GM10266 (cell line): ENCODE results near the gene CHRNA10.

Source experiments
- DNase-seq: peaks from one replicate; pipeline ENCODE4 v3.0.0; 2012; ENCODE audit errors: extremely low spot score
- TF ChIP-seq, protein P1 (sequence below): IDR thresholded peaks from 2 replicates; pipeline ENCODE4 v1.5.1; 2012; ENCODE audit warnings: mild to moderate bottlenecking, low read depth; ENCODE audit not compliant: control insufficient read depth, insufficient read depth; ENCODE audit errors: missing control alignments

The CHRNA10 gene

DNA sequence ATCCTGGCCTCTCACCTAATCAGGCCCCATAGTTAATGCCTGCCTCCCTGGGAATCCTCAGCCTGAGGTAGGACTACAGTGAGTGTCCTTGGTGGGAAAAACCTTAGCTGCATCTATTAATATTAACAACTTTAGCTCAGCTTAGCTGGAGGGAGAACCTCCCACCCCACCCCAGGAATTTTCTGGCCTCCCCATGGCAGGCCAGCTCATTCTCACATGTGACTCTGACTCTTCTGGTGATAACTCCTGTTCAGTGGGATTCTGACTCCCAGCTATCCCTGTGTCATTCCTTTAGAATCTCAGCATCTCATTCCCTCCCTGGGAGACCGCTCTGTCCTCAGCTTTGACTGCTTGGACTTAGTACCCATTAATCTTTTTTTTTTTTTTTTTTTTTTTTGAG lies 43.9 kb downstream of the CHRNA10 start:
- TF ChIP-seq, protein P1, sequence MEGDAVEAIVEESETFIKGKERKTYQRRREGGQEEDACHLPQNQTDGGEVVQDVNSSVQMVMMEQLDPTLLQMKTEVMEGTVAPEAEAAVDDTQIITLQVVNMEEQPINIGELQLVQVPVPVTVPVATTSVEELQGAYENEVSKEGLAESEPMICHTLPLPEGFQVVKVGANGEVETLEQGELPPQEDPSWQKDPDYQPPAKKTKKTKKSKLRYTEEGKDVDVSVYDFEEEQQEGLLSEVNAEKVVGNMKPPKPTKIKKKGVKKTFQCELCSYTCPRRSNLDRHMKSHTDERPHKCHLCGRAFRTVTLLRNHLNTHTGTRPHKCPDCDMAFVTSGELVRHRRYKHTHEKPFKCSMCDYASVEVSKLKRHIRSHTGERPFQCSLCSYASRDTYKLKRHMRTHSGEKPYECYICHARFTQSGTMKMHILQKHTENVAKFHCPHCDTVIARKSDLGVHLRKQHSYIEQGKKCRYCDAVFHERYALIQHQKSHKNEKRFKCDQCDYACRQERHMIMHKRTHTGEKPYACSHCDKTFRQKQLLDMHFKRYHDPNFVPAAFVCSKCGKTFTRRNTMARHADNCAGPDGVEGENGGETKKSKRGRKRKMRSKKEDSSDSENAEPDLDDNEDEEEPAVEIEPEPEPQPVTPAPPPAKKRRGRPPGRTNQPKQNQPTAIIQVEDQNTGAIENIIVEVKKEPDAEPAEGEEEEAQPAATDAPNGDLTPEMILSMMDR = no peak
- no peak for DNase-seq

DNA sequence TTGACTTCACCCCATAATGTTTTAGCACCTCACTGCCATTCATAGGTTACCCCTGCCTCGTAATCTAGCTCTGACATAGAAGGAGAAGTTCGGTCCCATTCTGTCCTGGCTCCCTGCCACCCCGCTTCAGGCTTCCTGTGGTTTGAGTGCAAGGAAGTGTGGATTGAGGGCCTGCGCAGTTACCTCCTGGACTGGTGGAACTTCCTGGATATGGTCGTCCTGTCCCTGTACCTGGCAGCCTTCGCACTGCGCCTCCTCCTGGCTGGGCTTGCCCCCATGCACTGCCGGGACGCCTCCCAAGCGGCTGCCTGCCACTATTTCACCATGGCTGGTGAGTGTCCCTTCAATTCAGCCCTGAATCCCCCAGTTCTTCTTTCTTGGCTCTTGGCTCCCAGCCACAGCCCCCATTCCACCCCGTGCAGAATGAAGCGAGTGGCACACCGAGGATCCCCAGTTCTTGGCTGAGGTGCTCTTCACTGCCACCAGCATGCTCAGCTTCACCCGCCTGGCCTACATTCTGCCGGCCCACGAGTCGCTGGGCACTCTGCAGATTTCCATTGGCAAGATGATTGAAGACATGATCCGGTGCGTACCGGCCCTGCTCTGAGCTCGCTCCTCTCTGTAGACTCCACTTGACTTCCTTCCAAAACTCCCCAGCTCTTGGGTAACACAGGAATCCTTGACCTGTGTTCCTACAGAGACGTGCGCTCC lies 44.8 kb downstream of the CHRNA10 start:
- no peak for DNase-seq
- TF ChIP-seq, protein P1 = no peak

DNA sequence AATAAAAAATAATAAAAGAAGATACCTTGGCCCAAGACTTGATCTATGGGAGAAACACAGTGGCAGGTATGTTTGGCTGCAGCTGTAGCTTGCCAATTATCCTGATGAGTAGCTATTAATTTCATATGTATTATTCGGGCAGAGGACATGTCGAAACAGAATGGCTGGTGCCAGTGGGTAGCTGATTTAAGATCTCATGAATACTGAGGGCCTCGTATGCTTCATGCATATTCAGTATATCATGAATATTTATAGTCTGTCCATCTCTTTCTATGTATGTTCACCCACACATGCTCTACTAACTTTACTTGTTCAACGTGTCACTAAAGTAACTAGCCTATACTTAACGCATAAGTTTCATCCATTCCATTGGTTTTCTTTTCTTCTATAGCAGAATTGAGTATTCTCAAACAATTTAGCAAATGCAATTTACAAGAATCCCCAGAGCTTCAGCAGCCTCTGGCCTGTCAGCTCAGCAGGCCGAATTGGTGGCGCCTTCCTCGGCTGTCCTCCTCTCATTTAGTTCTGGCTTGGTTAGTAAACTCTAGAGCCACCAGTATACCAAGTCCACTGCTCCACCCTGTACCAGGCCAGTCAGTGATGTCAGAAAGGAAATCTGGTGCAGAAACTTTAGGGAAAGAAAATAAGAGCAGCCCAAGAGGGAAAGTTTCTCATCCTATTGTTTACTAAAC lies 47.3 kb downstream of the CHRNA10 start:
- TF ChIP-seq, protein P1 = no peak
- DNase-seq = no peak

DNA sequence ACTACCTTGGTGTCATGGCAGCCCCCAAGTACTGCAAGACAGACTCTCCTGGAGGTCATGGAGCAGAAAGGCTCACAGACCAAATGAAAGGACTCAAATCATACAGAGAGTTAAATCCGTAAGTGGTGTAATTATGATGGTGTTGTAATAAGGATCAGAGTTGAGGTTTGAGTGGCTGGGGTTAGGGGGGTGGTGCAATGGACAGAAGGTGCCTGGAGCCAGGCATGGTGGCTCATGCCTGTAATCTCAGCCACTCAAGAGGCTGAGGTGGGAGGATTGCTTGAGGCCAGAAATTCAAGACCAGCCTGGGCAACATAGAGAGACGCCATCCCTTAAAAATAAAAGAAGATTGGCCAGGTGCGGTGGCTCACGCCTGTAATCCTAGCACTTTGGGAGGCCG lies 48.1 kb downstream of the CHRNA10 start:
- DNase-seq = no peak
- TF ChIP-seq, protein P1 = no peak

DNA sequence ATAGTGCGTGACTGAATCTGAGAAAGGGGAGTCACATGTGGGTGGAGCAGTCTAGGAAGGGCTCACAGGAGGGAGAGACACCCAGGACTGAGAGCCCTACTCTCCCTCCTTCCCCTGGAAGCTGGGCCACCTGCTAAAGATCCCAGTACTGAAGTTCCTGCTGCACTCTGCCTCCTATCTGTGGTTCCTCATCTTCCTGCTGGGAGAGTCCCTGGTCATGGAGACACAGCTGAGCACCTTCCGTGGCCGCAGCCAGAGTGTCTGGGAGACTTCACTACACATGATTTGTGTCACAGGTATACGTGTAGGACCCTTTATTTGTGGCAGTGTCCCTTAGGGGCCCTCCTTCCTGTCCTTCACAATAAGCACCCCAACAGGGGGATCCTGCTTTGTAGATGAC lies 48.7 kb downstream of the CHRNA10 start:
- DNase-seq = no peak
- TF ChIP-seq, protein P1 = no peak

DNA sequence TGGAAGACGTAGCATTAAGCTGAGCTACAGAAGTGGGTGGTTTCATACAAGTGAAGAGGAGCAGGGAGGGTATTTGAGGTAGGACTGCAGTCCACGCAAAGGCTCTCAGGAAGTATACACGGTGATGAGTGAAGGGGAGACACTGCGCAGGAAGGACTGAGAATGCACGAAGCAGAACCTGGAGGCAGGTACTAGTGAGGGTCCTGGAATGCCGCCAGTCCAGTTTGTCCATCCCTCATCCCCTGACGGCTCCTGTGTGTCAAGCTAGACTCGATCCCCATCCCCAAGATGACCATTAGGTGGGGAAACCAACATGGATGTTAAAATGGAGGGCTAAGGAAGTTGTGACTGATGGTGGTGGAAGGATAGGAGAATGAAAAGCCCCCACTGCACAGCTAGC lies 53.2 kb downstream of the CHRNA10 start:
- no peak for DNase-seq
- TF ChIP-seq, protein P1 = no peak
